HG03521 (cell line): Measurements from ENCODE around the gene ENC1.
"Not testable (repeated sequence)": the region's sequence is repeated elsewhere in the genome, so short reads cannot be mapped to it uniquely, and the experiment has no call there.

Source experiments
- ATAC-seq: cut with Tn5 transposase; IDR thresholded peaks from one replicate; pipeline ENCODE4 v1.9.1; 2021; ENCODE audit warnings: mild to moderate bottlenecking, moderate library complexity; ENCODE audit not compliant: unreplicated experiment

ENC1 gene

GRCh38 chr5:74640450-74640953, at the start of gene ENC1:
TSS of gene ENC1 (minus strand) at chr5:74640728. CDS start at chr5:74636485, 4,243 bp downstream.
- peak; percentile 66 for ATAC-seq

GRCh38 chr5:74686962-74687751, 46.6 kb upstream of the ENC1 start:
- no peak for ATAC-seq

DNA sequence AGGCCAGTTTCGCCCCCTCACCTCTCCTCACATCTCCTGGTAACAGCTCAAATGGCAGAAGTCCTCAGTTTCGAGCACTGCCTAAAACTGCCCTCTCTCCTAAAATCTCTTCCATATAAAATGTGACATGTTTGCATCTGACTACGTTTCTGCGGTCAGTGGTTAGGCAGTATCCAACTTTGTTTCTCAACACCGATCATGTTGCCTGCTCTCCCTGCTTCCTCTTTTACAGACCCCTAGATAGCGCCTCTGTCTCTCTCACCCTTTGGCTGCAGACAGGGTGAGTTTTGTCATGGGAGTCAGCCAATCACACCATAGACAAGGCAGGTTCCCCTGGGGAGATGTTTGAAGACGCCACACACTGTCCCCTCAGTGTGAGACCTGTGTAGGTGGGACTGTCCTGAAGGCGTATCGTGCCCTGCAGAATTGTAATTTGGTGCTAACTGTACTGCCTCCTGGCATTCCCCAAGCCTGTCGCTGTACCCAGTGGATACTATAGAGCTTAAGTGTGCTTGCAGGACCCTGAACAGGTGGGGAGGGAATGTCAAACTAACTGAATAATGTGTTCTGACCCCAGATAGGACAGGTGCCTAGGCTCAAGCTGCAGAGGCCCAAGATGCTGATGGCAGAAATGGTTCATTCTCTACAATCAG, 45.6 kb upstream of the ENC1 start:
- ATAC-seq: peak; percentile 53

GRCh38 chr5:74684900-74685851, 44.6 kb upstream of the ENC1 start, which contains the start of gene HEXB:
TSS of gene HEXB (plus strand) at chr5:74685233. CDS start at chr5:74685261, 28 bp downstream.
- ATAC-seq: peak; percentile 79

DNA sequence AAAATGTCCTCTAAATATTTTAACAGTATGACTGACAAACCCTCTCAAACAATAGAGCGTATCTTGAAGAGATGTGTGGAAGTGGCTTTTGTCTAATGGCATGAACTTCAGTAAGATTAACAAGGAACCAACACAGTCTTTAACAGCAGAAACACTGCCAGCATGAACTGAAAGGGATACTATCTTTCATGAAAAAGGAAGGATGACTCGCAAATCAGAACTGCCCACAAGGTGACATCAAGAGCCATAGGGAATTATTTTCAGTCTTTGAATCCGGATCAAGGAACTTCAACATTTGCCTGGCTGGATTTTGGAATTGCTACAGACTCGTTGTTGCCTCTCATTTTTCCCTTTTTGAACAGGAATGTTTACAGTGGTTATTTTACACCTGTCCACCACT, 39.4 kb upstream of the ENC1 start:
- ATAC-seq: no peak

- not testable (repeated sequence) for ATAC-seq
These were observed 38.8 kb upstream of the ENC1 start for GRCh38 chr5:74679300-74679699.

DNA sequence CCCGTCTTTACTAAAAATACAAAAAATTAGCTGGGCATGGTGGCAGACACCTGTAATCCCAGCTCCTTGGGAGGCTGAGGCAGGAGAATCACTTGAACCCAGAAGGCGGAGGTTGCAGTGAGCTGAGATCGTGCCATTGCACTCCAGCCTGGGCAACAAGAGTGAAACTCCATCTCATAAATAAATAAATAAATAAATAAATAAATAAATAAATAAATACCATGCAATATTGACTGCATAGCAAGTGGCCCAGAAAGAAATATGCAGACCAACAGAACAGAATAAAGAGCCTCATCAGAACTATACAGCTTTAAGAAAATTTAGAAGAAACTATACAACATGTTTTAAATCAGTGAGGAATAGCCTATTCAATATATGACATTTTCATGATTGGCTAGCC, 37.6 kb upstream of the ENC1 start:
- not testable (repeated sequence) for ATAC-seq

GRCh38 chr5:74676466-74676865, 35.9 kb upstream of the ENC1 start:
- not testable (repeated sequence) for ATAC-seq

- no peak for ATAC-seq
These were observed 32.7 kb upstream of the ENC1 start for GRCh38 chr5:74673011-74673790.

- ATAC-seq: no peak
These were observed 31.8 kb upstream of the ENC1 start for GRCh38 chr5:74672215-74672877.

DNA sequence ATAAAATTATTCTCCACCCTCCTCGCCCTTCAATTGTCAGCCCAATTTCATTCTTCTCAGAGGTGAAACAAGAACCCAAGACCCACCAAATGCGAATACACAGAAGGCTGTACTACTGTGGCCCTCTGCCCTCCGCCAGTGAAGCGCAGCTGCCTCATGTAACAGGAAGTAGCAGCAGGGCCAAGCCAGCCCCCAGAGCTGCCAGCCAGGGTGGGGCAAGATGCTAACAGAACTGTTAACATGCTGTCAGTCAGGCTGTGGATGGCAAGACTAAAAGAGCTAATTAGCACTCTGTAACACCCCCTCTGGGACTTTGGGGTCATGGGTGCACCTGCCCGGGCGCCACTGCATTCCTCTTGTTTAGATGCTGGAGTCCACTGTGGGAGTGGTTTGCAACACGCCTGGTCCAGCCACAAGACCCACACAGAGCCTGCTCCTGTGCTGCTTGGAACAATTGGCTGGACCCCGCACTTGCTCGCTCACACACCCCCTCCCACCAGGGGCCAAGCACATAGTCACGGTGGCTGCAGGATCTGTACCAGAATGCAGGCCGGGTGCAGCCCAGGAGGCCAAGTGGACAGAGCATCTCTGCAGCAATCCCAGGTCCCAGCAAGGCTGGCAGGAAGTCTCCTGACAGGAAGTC, 30.0 kb upstream of the ENC1 start:
- no peak for ATAC-seq

DNA sequence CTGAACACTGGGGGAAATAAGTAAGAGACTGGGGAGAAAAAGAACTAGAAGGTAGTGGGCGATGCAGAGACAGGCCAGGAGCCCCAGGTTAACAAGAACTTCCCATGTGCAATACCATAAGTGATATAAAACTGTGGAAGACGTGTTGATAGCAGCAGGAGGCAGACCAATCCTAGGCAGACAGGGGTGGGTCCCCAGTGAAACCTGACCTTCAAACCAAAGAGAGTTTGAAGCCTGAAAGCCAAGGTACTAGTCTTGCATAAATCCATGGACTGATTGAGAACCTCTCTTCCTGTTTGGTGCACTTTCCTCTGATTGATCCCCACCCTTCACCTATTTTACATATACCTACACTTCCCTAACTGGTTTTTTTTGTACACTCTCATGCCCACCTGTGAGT, 29.3 kb upstream of the ENC1 start:
- no peak for ATAC-seq

DNA sequence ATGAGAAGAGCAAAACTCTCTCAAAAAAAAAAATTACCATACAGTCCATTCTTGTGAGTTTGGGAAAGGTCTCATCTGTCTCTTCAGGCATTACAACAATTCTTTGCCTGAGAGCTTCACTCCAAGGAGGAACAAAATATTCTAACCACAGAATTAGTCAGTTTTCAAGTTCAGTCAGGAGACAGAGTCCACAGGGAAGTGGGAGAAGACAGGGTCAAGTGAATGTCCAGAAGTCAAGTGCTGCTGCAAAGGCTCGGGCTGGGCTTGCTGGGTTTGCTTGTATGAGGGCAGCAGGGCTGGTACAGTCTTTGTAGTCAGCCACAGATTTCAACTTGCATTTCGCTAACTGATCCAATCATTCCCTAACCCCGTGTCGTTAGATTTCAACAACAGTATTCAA, 26.9 kb upstream of the ENC1 start:
- no peak for ATAC-seq

- ATAC-seq: no peak
These were observed 25.3 kb upstream of the ENC1 start for GRCh38 chr5:74665816-74666215.

GRCh38 chr5:74665273-74665672, 24.7 kb upstream of the ENC1 start:
- ATAC-seq: no peak

DNA sequence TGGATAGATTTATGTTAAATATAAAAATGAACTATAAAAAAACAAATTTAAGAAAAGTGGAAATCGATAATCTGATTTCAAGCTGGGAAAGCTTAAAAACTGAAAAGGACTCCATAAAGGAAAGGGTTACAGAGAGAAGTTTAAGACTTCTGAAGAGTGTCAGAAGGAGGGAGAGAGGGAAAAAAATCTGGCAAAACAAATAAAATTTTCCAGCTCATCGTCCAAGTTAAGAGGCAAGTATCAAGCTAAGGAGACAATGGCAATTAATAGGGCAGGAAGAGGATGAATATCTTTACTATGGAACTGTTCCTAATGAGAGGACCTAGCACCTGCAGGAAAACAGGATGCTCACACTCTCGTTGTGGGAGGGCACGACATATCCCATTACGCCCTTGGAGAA, 24.0 kb upstream of the ENC1 start:
- ATAC-seq: no peak

DNA sequence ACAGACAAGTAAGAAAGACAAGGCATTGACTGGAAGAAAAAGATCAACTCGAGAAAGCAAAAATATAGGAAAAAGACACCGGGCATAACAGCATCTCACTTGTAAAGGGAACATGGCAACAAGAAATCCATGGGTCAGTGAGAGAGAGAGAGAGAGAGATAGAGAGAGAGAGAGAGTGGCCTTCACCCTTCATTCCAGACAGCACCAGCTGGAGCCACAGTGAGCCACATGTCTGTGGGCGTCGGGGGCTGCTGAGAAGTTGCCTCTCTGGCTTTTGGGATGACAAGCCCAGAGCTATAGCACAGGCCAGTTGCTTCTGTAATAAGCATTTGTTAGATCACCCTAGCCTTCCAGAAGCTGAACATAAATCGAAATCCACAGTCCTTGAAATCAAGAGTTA, 20.3 kb upstream of the ENC1 start:
- no peak for ATAC-seq

DNA sequence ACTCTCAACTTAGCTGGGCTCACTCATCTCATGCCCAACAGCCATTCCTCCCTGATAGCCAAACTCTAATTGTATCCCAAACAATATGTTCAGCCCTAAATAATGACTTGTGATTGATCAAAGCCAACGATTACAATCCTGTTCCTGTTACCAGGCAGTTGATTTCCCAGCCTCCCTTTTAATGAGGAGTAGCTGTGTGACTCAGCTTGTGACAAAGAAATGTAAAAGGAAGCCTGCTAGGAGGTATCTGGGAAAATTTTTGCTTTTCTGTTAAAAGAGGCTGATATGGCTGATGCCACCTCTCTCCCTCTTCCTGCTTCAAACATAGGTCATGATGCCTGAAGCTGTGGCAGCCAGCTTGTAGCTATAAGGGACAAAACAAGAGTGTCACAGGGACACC, 19.6 kb upstream of the ENC1 start:
- ATAC-seq: no peak

- ATAC-seq: no peak
These were observed 18.6 kb upstream of the ENC1 start for GRCh38 chr5:74659172-74659571.
